Muscle of leg (tissue), 9 donors: ENCODE measurements around the gene ISOC1. TPM values are rescaled to one million over a fixed set of nuclear protein-coding genes. Genes with fewer than 3 reads are reported as not detected.

ENCODE experiments used
- polyA plus RNA-seq, 8 donors: library from polyadenylated mRNA; unstranded; fragments of 120-200 nt; gene quantifications; one replicate each; pipeline versions ENCODE4 v1.2.1 to v1.2.3, GENCODE V29; 2013; ENCODE audit warnings: inconsistent platforms in 1 of 8, low replicate concordance in 1 of 8; ENCODE audit not compliant: insufficient read length in 8 of 8, insufficient read depth in 1 of 8
- total RNA-seq: library from RNA; stranded (reverse); fragments of 120-200 nt; gene quantifications from one replicate; pipeline ENCODE4 v1.2.4, GENCODE V29; 2013

The ISOC1 gene
- total and polyA plus RNA-seq, 9 donors: 18.1 to 35.3 (median 27.2) TPM

Other genes starting within 250 kb of the ISOC1 start
- gene SLC27A6, start 129.3 kb upstream of the ISOC1 start, total RNA-seq: 1.0 TPM
- gene SLC27A6, start 129.3 kb upstream of the ISOC1 start, polyA plus RNA-seq: 1 to 10 TPM in 3 of 8 donors, under 1 TPM in 5; 0.64 to 1.9 (median 0.96) TPM